ENCODE data around the gene NYAP1.

DNA sequence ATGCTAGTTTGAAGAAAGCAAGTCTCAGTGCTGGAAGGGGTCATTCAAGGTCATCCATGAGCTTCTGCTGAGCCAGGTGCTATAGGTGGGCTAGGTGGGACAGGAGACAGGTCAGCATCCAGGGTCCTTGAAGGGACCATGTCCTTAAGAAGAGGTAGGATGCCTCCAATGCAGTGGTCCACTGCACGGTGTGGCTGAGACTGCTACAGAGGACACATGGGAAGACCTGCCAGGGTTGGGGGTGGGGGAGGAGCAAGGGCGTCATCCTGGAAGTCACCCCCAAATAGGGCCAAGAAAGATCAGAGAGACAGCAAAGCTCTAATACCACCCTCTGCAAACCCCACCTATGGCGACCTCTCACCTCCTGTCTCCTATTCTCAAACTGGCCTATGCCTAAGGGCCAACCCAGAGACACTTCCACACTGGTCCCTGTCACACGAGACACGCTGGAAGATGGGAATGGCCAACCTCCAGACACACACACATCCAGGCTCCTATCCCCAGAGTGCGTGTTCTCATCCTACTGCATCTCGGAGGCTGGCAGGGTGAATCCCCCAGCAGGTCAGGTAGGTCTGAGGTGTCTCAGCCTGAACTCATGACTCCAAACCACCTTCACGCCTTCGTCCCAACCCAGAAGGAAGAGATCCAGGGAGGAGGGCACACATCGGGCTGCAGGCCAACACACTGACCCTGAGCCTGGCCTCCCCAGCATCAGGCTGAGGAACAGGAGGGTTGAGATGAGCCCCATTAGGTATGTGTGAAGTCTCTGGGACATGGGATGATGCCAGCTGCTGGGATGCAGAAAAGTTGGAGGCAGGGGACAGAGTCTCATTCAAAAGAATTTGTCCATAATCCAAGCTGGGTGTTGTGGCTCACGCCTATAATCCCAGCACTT lies 41.8 kb upstream of the NYAP1 start:
- no peak for TF ChIP-seq EZH2 (IDR thresholded peaks at IDR 0.05; ENCODE audit: borderline replicate concordance)
- TF ChIP-seq, protein P1, sequence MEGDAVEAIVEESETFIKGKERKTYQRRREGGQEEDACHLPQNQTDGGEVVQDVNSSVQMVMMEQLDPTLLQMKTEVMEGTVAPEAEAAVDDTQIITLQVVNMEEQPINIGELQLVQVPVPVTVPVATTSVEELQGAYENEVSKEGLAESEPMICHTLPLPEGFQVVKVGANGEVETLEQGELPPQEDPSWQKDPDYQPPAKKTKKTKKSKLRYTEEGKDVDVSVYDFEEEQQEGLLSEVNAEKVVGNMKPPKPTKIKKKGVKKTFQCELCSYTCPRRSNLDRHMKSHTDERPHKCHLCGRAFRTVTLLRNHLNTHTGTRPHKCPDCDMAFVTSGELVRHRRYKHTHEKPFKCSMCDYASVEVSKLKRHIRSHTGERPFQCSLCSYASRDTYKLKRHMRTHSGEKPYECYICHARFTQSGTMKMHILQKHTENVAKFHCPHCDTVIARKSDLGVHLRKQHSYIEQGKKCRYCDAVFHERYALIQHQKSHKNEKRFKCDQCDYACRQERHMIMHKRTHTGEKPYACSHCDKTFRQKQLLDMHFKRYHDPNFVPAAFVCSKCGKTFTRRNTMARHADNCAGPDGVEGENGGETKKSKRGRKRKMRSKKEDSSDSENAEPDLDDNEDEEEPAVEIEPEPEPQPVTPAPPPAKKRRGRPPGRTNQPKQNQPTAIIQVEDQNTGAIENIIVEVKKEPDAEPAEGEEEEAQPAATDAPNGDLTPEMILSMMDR (IDR thresholded peaks at IDR 0.05; ENCODE audit: poor library complexity) = no peak
